AG20443 (cell line): ENCODE data around the gene RO60.

ENCODE experiments used
- DNase-seq: peaks from one replicate; pipeline ENCODE4 v3.0.0; 2012; ENCODE audit warnings: low spot score, mixed read lengths

The RO60 gene

DNA sequence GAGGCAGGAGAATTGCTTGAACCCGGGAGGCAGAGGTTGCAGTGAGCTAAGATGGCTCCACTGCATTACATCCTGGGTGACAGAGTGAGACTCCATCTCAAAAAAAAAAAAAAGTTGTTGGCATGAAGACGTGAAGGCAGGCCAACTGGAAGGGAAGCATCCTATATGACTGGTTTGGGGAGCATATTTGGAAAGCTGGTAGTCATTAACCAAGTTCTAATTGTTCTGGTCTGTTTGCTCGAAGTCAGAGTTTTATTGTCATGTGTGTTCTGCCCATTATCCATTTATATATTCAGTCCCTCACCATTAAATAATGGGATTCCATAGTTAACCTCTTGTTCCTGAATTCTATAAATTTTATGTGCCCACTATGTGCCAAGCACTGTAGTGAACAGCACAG lies 49.1 kb downstream of the RO60 start:
- DNase-seq, result no peak
